Sigmoid colon (tissue), 4 donors: ENCODE results near the gene ACBD3.

Source experiments
- CTCF ChIP-seq, 4 experiments: fragments of 450-650 bp in 3 of 4; fragments of 200-600 bp in 1 of 4; IDR thresholded peaks; one replicate each; pipeline ENCODE4 v1.5.1; 2016 to 2019; ENCODE audit warnings: antibody characterized with exemption in 4 of 4, mild to moderate bottlenecking in 3 of 4, moderate library complexity in 2 of 4
- POLR2A ChIP-seq, 2 donors: fragments of 450-650 bp; IDR thresholded peaks; one replicate each; pipeline ENCODE4 v1.6.1; 2016; ENCODE audit warnings: antibody characterized with exemption in 2 of 2, mild to moderate bottlenecking in 2 of 2, moderate library complexity in 2 of 2
- POLR2AphosphoS5 ChIP-seq, 4 donors: sonication (generic); formaldehyde crosslinking; IDR thresholded peaks; one replicate each; pipeline ENCODE4 v1.6.1; 2017; ENCODE audit warnings: antibody characterized with exemption in 4 of 4

- TF ChIP-seq POLR2A (IDR thresholded peaks at IDR 0.05) (no peak), CTCF (IDR thresholded peaks at IDR 0.05) (no peak), POLR2AphosphoS5 (IDR thresholded peaks at IDR 0.05) (no peak)
Measured at GRCh38 chr1:226166341-226166740, 20.2 kb downstream of the ACBD3 start.
